C1 segment of cervical spinal cord (tissue), 14 donors: ENCODE results near the gene RASAL2.
"Not testable (repeated sequence)": the region's sequence is repeated elsewhere in the genome, so short reads cannot be mapped to it uniquely, and the experiment has no call there.

ENCODE experiments used
- DNase-seq, 14 donors: peaks; one replicate each; lab custom pipeline; 2025; lab: John Stamatoyannopoulos, UW

Gene RASAL2

DNA sequence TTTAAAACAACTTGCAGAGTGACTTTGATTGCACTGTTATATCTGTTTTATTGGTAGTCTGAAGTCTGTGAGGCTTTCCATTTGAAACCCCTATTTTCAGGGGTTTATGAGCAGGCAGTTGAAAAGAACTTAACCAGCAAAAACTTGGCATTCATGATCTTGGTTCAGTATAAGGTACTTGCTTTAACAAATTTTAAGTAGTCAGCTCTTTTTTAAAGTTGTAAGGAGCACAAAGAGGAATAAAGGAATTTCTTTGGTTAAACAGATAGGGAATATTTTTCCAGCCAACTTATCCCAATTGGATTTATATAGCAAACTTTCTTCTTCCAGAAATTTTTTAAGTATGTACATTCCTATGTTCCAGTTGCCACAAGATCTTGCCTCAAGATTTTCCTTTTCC, 138.2 kb downstream of the RASAL2 start:
- no peak for DNase-seq

DNA sequence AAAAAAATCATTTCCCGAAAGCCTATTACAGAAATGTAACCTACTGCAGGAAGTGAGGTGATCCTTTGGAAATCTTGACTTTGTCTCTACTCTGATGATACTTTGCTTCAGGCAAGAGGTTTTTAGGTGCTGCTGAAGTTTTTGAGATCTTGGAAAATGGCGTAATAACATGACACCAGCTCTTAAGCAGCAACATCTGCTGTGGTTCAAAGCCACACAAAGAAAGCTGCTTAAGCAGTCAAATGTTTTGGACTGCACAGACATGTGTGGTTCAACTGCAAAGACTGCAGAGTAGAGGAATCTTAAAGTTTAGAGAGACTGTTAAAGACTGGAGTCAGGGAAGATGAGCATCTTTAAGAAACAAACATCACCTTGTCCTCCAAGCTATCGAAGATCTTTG, 139.0 kb downstream of the RASAL2 start:
- DNase-seq: no peak

DNA sequence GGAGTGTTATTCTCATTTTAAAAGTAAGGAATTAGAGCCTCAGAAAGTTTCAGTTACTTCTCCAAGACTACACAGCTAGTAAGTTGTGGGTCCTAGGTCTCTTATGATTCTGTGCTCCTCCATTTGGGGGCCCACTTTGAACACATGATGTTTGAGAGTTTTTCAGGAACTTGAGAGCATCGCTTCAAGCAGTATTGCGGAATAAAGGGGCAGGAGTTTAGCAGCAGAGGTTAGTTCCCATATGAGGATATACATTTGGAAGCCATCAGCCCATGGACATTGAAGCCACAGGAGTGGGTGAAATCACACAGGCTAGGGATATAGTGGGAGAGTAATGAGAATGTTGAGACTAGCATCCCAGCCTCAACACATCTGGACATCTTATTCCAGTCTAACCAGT, 143.2 kb downstream of the RASAL2 start:
- DNase-seq: no peak

DNA sequence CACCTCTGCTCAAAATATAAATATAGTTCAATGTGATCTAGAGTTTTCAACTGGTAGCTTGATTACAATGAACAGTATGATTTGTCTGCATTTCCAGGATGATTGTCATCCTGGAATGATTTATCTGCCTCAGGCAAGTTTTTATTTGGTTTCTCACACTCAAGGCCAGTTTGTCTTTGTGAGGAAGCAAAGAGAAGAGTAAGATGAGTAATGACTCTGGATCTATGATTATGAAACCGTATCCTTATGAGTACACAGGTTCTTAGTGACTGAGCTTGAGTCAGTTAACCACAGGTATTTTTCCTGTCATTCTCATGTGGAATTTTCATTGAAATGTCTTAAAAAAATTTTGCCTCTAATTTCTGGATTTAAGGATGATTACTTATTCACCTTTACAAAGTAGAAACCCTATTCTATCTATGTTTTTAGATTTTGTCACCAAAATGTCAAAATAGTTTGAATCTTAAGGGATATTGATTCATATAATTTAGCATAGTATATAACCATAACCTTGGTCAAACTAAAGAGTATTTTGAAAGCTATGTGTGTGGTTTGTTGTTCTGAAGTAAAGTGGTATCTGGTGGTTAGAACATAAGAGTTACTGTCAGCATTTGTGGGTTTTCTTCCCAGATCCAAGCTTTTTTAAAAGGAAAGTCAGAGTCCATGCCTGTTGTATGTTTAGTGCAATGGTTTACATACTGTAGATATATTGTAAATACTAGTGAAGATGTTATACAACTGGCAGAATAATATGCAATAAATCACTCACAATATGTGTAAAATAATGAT, 145.0 kb downstream of the RASAL2 start:
- no peak for DNase-seq

GRCh38 chr1:178241057-178241456, 147.2 kb downstream of the RASAL2 start:
- no peak for DNase-seq

- DNase-seq: no peak
These were observed 147.9 kb downstream of the RASAL2 start for GRCh38 chr1:178241837-178242236.

DNA sequence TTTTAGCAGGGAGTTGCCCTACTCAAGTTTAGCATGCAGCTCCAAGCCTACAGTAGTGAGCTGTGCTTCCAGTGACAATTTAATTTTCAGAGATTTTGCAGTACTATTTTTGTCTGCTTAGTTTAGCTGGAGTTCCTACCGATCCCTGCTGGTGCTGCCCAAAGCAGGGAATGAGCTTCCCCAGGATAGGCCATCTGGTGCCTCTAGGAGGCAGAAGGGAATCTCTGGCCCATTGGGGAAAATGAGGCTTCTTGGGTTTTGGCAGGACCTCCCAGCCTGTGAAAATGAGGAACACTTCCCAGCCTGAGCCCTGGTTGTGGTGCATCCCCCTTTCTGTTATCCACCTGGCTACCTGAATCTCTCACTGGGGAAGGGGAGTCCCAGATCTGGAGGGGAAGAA, 149.2 kb downstream of the RASAL2 start:
- DNase-seq: peak in 1 of 14 donors; percentile 2

- no peak for DNase-seq
These were observed 150.0 kb downstream of the RASAL2 start for GRCh38 chr1:178243890-178244289.

- not testable (repeated sequence) for DNase-seq
These were observed 154.4 kb downstream of the RASAL2 start for GRCh38 chr1:178248284-178248683.

DNA sequence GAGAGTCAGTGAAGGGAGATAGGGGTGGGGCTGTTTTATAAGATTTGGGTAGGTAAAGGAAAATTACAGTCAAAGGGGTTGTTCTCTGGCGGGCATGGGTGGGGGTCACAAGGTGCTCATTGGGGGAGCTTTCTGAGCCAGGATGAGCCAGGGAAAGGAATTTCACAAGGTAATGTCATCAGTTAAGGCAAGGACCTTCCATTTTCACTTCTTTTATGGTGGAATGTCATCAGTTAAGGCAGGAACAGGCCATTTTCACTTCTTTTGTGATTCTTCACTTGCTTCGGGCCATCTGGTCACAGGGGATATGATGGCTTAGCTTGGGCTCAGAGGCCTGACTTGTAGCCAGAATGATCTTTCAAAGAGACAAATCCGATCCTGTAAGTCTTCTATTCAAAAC, 159.7 kb downstream of the RASAL2 start:
- DNase-seq: not testable (repeated sequence)

GRCh38 chr1:178254433-178254832, 160.5 kb downstream of the RASAL2 start:
- no peak for DNase-seq

DNA sequence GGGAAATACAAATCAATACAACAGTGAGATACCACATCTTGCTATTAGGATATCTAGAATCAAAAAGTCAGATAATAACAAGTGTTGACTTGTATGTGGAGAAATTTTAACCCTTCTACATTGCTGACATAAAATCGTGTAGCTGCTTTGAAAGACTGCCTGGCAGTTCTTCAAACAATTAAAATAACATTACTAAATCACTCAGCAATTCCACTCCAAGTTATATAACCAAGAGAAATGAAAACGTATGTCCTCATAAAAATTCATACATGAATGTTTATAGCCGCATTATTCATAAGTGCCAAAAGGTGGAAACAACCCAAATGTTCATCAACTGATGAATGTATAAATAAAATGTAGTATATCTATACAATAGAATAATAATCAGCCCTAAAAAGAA, 164.6 kb downstream of the RASAL2 start:
- DNase-seq: no peak

- no peak for DNase-seq
These were observed 168.2 kb downstream of the RASAL2 start for GRCh38 chr1:178262120-178262500.

- DNase-seq: no peak
These were observed 169.4 kb downstream of the RASAL2 start for GRCh38 chr1:178263341-178263740.

- no peak for DNase-seq
These were observed 172.2 kb downstream of the RASAL2 start for GRCh38 chr1:178266113-178266512.

DNA sequence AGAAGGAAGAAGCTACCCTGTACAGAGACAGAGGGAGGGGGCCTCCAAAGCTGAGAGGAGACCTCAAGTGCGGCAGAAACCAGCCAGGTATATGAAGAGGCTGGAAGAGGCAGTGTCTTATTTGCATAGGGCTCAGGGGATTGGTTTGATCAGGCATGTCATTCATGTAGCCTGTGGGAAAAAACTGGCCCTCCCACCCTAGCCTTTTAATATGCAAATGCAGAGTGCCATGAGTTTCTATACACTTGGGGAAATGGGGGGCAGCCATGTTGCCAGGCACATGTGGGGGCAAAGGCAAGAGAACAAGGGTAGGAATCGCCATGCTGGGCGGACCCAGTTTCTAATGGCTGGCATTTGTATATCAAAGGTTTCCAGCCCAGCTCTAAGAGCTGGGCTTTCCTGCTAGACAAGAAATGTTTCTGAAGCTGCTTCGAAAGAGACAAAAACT, 172.7 kb downstream of the RASAL2 start:
- DNase-seq: no peak

DNA sequence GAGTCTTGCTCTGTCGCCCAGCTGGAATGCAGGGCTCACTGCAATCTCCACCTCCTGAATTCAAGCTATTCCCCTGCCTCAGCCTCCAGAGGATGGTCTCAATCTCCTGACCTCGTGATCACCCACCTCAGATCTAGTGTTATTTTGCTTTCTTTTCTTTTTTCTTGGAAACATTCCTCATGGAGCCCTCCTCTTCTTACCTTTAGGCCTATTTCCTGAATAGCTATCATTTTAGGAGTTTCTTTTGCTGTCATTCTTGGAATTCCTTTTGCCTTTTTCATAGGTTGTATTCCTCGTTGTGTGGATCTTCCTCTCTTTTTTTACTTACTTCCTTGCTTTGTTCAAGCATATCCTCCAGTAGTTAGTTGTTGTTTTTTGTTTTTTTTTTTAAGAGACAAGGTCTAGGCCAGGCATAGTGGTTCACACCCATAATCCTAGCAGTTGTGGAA, 173.8 kb downstream of the RASAL2 start:
- DNase-seq: no peak

- DNase-seq: no peak
These were observed 177.6 kb downstream of the RASAL2 start for GRCh38 chr1:178271471-178271870.

GRCh38 chr1:178273707-178274410, 180.0 kb downstream of the RASAL2 start:
- DNase-seq: no peak

GRCh38 chr1:178275049-178275448, 181.1 kb downstream of the RASAL2 start:
- no peak for DNase-seq

GRCh38 chr1:178275553-178275952, 181.6 kb downstream of the RASAL2 start:
- no peak for DNase-seq

GRCh38 chr1:178277793-178278530, 184.1 kb downstream of the RASAL2 start:
- DNase-seq: no peak
